Panc1 (cell line): ENCODE results near the gene TGFB1I1. TPM values are rescaled to one million over a fixed set of nuclear protein-coding genes. Genes with fewer than 3 reads are reported as not detected.

Source experiments
- ATAC-seq: fragments of 200-7000 bp; cut with Tn5 transposase; 2 replicates; pipeline ENCODE4 v1.9.1; 2020; ENCODE audit warnings: mild to moderate bottlenecking, moderate library complexity
- BruUV-seq: library from RNA; stranded (reverse); fragments of 400-500 nt; replicated peaks from 2 replicates; lab custom pipeline; 2021; lab: Mats Ljungman, UMichigan
- CTCF ChIA-PET: fragments of 300-600 bp; sonication (Branson Sonifier 250); formaldehyde crosslinking; loops from one replicate; lab custom pipeline; 2022; ENCODE audit warnings: antibody characterized with exemption; lab: Charles Lee
- POLR2A ChIA-PET: fragments of 300-600 bp; sonication (Branson Sonifier 250); formaldehyde crosslinking; loops from one replicate; lab custom pipeline; 2022; ENCODE audit warnings: antibody characterized with exemption; lab: Charles Lee
- DNase-seq: peaks from one replicate; pipeline ENCODE4 v3.0.0-alpha.2; 2010; ENCODE audit warnings: low read depth, low spot score
- H3K27ac ChIP-seq: 2 replicates; pipeline ENCODE4 v1.5.1; 2011; ENCODE audit warnings: mild to moderate bottlenecking, low read length, inconsistent platforms
- H3K27me3 ChIP-seq: fragments of 200-500 bp; sonication (Bioruptor generic); 2 replicates; pipeline ENCODE4 v1.6.0; 2014; ENCODE audit warnings: low read length, inconsistent platforms; ENCODE audit not compliant: control insufficient read depth, insufficient read depth
- H3K36me3 ChIP-seq: fragments of 200-500 bp; sonication (Bioruptor generic); 2 replicates; pipeline ENCODE4 v1.5.1; 2014; ENCODE audit warnings: inconsistent platforms, mild to moderate bottlenecking, low read length, moderate library complexity; ENCODE audit not compliant: control insufficient read depth, insufficient read depth
- H3K4me1 ChIP-seq: 2 replicates; pipeline ENCODE4 v1.5.1; 2011; ENCODE audit warnings: inconsistent platforms, mild to moderate bottlenecking, low read length, moderate library complexity; ENCODE audit not compliant: control insufficient read depth, insufficient read depth
- H3K4me3 ChIP-seq, 2 experiments: 2 replicates each; pipeline ENCODE4 v1.5.1; 2011 to 2012; ENCODE audit warnings: low read depth in 2 of 2, low read length in 2 of 2, mild to moderate bottlenecking in 2 of 2, inconsistent platforms in 1 of 2, moderate library complexity in 1 of 2
- H3K9me3 ChIP-seq: fragments of 200-500 bp; sonication (Bioruptor generic); 2 replicates; pipeline ENCODE4 v1.5.1; 2014; ENCODE audit warnings: low read depth, mild to moderate bottlenecking, inconsistent platforms, low read length, moderate library complexity; ENCODE audit not compliant: control insufficient read depth, insufficient read depth
- CTCF ChIP-seq: fragments of 450-650 bp; IDR thresholded peaks from 2 replicates; pipeline ENCODE4 v1.5.1; 2017; ENCODE audit warnings: mild to moderate bottlenecking
- POLR2AphosphoS5 ChIP-seq: IDR thresholded peaks from 2 replicates; pipeline ENCODE4 v1.6.1; 2012; ENCODE audit warnings: mild to moderate bottlenecking, low read depth, low read length, moderate library complexity
- REST ChIP-seq, 2 experiments: IDR thresholded peaks; 2 replicates each; pipeline ENCODE4 v1.6.1; 2011 to 2012; ENCODE audit warnings: low read depth in 2 of 2, control low read depth in 1 of 2, low read length in 1 of 2, mild to moderate bottlenecking in 1 of 2, moderate library complexity in 1 of 2; ENCODE audit not compliant: insufficient read depth in 1 of 2
- SIN3A ChIP-seq: IDR thresholded peaks from 2 replicates; pipeline ENCODE4 v1.6.1; 2012; ENCODE audit warnings: low read depth, mild to moderate bottlenecking, low read length, moderate library complexity, borderline replicate concordance; ENCODE audit not compliant: insufficient read depth
- TCF7L2 ChIP-seq: IDR thresholded peaks from 2 replicates; pipeline ENCODE4 v1.6.1; 2011; ENCODE audit warnings: mild to moderate bottlenecking, low read depth, low read length, inconsistent platforms
- in situ Hi-C: cut with HindIII; loops from 2 replicates; pipeline ENCODE4 v1.10.0; 2016; ENCODE audit warnings: low sequenced_read_pairs, low pct_unique_long_range_greater_than_20kb
- intact Hi-C: fragments of 100-400 bp; cut with micrococcal nuclease; formaldehyde crosslinking; loops from one replicate; pipeline ENCODE4 v1.10.0; 2022; ENCODE audit not compliant: unreplicated experiment
- total RNA-seq: library from RNA; stranded (reverse); gene quantifications from one replicate; pipeline ENCODE4 v1.2.1, GENCODE V29; 2021; ENCODE audit not compliant: unreplicated experiment

TGFB1I1 gene
- total RNA-seq, 1 experiment from 2014 or later, result 32.5 TPM

GRCh38 chr16:31471241-31471874, 594 bp upstream of the TGFB1I1 start:
- in situ Hi-C loops, result no loop called here
- BruUV-seq, result no TSS peak

More at GRCh38 chr16:31471241-31471874, 594 bp upstream of the TGFB1I1 start:
- ATAC-seq (no peak), DNase-seq (no peak)
- Histone ChIP-seq H3K36me3 (peaks cover 3% of the 10 kb centered on the region; the same call in 1 of the 2 replicates), H3K27me3 (no peaks in the 10 kb centered on the region), H3K4me3 (peak overlapping the region; percentile 63 to 79), H3K27ac (peak overlapping the region; percentile 83), H3K9me3 (no peaks in the 10 kb centered on the region), H3K4me1 (0 out of 2 replicates have a peak, but pooled peaks cover 4% of the 10 kb centered on the region)
- ChIA-PET CTCF (interaction anchor here (0.6 kb wide), 1 partner anchor 12 kb away, joined by 3 read pairs; the partner anchor contains the start of gene ARMC5), POLR2A (interaction anchor here (0.6 kb wide), 1 partner anchor 243 kb away, joined by 3 read pairs; no protein-coding TSS in a partner anchor)
- intact Hi-C loops, result loop anchor here (5.0 kb wide), 1 partner anchor 226 kb away; no protein-coding TSS in a partner anchor
- TF ChIP-seq SIN3A, result no peak
- no peak for TF ChIP-seq TCF7L2
- no peak for TF ChIP-seq CTCF
- no peak for TF ChIP-seq POLR2AphosphoS5
- TF ChIP-seq REST (IDR thresholded peaks at IDR 0.05; ENCODE audit: insufficient read depth in 1 of 2, low read depth in 2 of 2, low read length in 1 of 2), result no peak
